ENCODE measurements around the gene COL5A1.

DNA sequence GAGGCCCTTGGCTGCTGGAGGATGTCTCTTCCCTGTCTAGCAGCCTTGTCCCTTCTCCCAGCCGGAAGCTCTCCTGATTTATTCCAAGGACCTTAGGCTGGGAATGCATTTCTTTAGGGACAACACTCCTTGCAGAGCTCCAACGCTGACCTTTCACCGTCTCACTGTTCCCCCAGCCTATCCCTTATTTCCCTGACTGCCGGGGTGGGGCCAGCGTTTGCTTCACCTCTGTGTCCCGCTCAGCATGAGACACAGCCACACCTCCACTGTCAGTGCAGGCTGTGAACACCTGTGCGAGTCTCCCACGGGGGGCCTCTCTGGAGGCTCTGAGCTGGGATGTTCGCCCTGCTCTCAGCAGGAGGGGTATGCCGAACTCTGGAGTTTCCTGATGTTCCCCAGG, 132.8 kb downstream of the COL5A1 start:
- TF ChIP-seq GATA2 (IDR thresholded peaks at IDR 0.05; ENCODE audit: low read depth, low read length) (no peak), GATA3 (IDR thresholded peaks at IDR 0.05; ENCODE audit: low read depth, low read length) (no peak)

Data from SH-SY5Y (cell line).